Hepatocyte (in vitro differentiated cells): ENCODE data around the gene ZNF341.

Experiments
- EZH2 ChIP-seq: fragments of 200-600 bp; sonication (generic); IDR thresholded peaks from 2 replicates; pipeline ENCODE4 v1.6.1; 2016; ENCODE audit warnings: antibody characterized with exemption, mild to moderate bottlenecking, borderline replicate concordance
- TF ChIP-seq, protein P1 (sequence below): fragments of 200-600 bp; sonication (generic); IDR thresholded peaks from 2 replicates; pipeline ENCODE4 v1.5.1; 2016; ENCODE audit warnings: antibody characterized with exemption, mild to moderate bottlenecking; ENCODE audit not compliant: poor library complexity

DNA sequence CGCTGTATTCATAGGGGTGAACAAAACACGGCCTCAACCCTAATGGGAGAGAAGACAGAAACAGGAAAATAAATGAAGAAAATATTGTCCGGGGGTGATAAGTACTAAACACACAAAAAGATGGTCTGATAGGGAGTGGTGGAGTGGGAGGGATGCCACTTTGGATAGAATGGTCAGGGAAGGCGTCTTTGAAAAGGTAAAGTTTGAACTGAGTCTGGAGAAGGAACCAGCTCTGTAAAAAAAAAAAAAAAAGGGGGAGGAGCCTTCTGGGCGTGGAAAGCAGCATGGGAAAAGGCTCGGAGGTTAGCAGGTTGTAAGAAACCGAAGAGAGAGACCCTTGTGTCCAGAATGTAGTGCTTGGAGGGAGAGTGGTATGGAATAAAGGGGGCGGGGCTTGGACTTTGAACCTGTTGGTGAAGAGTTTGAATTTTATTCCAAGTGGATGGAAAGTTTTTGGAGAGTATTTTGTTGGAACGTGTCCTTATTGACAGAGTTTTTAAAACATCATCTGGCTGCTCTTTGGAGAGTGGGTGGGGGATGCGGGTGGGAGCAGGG lies 81.2 kb downstream of the ZNF341 start:
- TF ChIP-seq, protein P1, sequence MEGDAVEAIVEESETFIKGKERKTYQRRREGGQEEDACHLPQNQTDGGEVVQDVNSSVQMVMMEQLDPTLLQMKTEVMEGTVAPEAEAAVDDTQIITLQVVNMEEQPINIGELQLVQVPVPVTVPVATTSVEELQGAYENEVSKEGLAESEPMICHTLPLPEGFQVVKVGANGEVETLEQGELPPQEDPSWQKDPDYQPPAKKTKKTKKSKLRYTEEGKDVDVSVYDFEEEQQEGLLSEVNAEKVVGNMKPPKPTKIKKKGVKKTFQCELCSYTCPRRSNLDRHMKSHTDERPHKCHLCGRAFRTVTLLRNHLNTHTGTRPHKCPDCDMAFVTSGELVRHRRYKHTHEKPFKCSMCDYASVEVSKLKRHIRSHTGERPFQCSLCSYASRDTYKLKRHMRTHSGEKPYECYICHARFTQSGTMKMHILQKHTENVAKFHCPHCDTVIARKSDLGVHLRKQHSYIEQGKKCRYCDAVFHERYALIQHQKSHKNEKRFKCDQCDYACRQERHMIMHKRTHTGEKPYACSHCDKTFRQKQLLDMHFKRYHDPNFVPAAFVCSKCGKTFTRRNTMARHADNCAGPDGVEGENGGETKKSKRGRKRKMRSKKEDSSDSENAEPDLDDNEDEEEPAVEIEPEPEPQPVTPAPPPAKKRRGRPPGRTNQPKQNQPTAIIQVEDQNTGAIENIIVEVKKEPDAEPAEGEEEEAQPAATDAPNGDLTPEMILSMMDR = no peak
- TF ChIP-seq EZH2 = no peak
